MG63 (cell line): Measurements from ENCODE around the gene FUT6. TPM values are rescaled to one million over a fixed set of nuclear protein-coding genes. Genes with fewer than 3 reads are reported as not detected.
A peak's percentile ranks its signal among the peaks of the same experiment; 100 is the strongest.

Source experiments
- DNase-seq: peaks from one replicate; pipeline ENCODE4 v3.0.0-alpha.2; 2020
- H3K27me3 ChIP-seq: fragments of 250-450 bp; sonication (Bioruptor Pico); 2 replicates; pipeline ENCODE4 v1.5.1; 2020; ENCODE audit warnings: mild to moderate bottlenecking, moderate library complexity
- H3K36me3 ChIP-seq: fragments of 250-450 bp; sonication (Bioruptor Pico); 2 replicates; pipeline ENCODE4 v1.5.1; 2020; ENCODE audit warnings: mild to moderate bottlenecking, moderate library complexity
- H3K4me3 ChIP-seq: fragments of 250-450 bp; sonication (Bioruptor Pico); 2 replicates; pipeline ENCODE4 v1.5.1; 2020; ENCODE audit warnings: mild to moderate bottlenecking, moderate library complexity
- H3K9me3 ChIP-seq: fragments of 250-450 bp; sonication (Bioruptor Pico); 2 replicates; pipeline ENCODE4 v1.5.1; 2020; ENCODE audit warnings: mild to moderate bottlenecking, moderate library complexity
- total RNA-seq: library from RNA; depleted of rRNA; stranded (reverse); fragments of >200 nt; shearing (Covaris generic); gene quantifications from 2 replicates; pipeline ENCODE4 v1.2.3, GENCODE V29; 2014; ENCODE audit warnings: low replicate concordance

FUT6 gene
- total RNA-seq, 1 experiment from 2014 or later: not detected

GRCh38 chr19:5820785-5821184 is 18.7 kb downstream of the FUT6 start:
- DNase-seq: no peak
- H3K27me3 ChIP-seq: no peaks in the 10 kb centered on the region
- H3K9me3 ChIP-seq: no peaks in the 10 kb centered on the region
- no peaks in the 10 kb centered on the region for H3K36me3 ChIP-seq
- H3K4me3 ChIP-seq: no peak overlapping the region

- Histone ChIP-seq H3K4me3 (no peak overlapping the region), H3K36me3 (no peaks in the 10 kb centered on the region), H3K9me3 (no peaks in the 10 kb centered on the region), H3K27me3 (no peaks in the 10 kb centered on the region)
- DNase-seq: no peak
Measured at GRCh38 chr19:5818594-5818993, 20.9 kb downstream of the FUT6 start.

- Histone ChIP-seq H3K4me3 (no peak overlapping the region), H3K36me3 (no peaks in the 10 kb centered on the region), H3K27me3 (no peaks in the 10 kb centered on the region), H3K9me3 (no peaks in the 10 kb centered on the region)
- DNase-seq: no peak
Measured at GRCh38 chr19:5817218-5817617, 22.3 kb downstream of the FUT6 start.

- DNase-seq: no peak
- no peaks in the 10 kb centered on the region for H3K36me3 ChIP-seq
- no peak overlapping the region for H3K4me3 ChIP-seq
- H3K27me3 ChIP-seq: no peaks in the 10 kb centered on the region
- no peaks in the 10 kb centered on the region for H3K9me3 ChIP-seq
Measured at GRCh38 chr19:5814852-5815246, 24.7 kb downstream of the FUT6 start.

GRCh38 chr19:5814123-5814851 is 25.2 kb downstream of the FUT6 start:
- H3K4me3 ChIP-seq: no peak overlapping the region
- no peaks in the 10 kb centered on the region for H3K36me3 ChIP-seq
- H3K9me3 ChIP-seq: no peaks in the 10 kb centered on the region
- no peak for DNase-seq
- H3K27me3 ChIP-seq: no peaks in the 10 kb centered on the region

- no peaks in the 10 kb centered on the region; the same call in 1 of the 2 replicates for H3K27me3 ChIP-seq
- H3K9me3 ChIP-seq: no peaks in the 10 kb centered on the region
- H3K36me3 ChIP-seq: no peaks in the 10 kb centered on the region
- no peak overlapping the region for H3K4me3 ChIP-seq
- no peak for DNase-seq
Measured at GRCh38 chr19:5811117-5811516, 28.4 kb downstream of the FUT6 start.

- Histone ChIP-seq H3K4me3 (no peak overlapping the region), H3K9me3 (no peaks in the 10 kb centered on the region), H3K36me3 (no peaks in the 10 kb centered on the region), H3K27me3 (peaks cover 6% of the 10 kb centered on the region; the same call in 1 of the 2 replicates)
- DNase-seq: no peak
Measured at GRCh38 chr19:5809469-5809868, 30.0 kb downstream of the FUT6 start.

- H3K27me3 ChIP-seq: peaks cover 10% of the 10 kb centered on the region; the same call in 1 of the 2 replicates
- no peaks in the 10 kb centered on the region for H3K9me3 ChIP-seq
- no peak for DNase-seq
- H3K4me3 ChIP-seq: no peak overlapping the region
- no peaks in the 10 kb centered on the region for H3K36me3 ChIP-seq
Measured at GRCh38 chr19:5809053-5809452, 30.4 kb downstream of the FUT6 start.

GRCh38 chr19:5808120-5808816 is 31.2 kb downstream of the FUT6 start:
- no peak for DNase-seq
- Histone ChIP-seq H3K4me3 (no peak overlapping the region), H3K27me3 (peaks cover 10% of the 10 kb centered on the region; the same call in 1 of the 2 replicates), H3K36me3 (no peaks in the 10 kb centered on the region), H3K9me3 (no peaks in the 10 kb centered on the region)

- Histone ChIP-seq H3K4me3 (no peak overlapping the region), H3K27me3 (peaks cover 10% of the 10 kb centered on the region; the same call in 1 of the 2 replicates), H3K9me3 (no peaks in the 10 kb centered on the region), H3K36me3 (no peaks in the 10 kb centered on the region)
- DNase-seq: no peak
Measured at GRCh38 chr19:5806905-5807304, 32.6 kb downstream of the FUT6 start.

- H3K9me3 ChIP-seq: no peaks in the 10 kb centered on the region
- H3K36me3 ChIP-seq: no peaks in the 10 kb centered on the region
- peaks cover 10% of the 10 kb centered on the region; the same call in 1 of the 2 replicates for H3K27me3 ChIP-seq
- no peak for DNase-seq
- no peak overlapping the region for H3K4me3 ChIP-seq
Measured at GRCh38 chr19:5806133-5806489, 33.4 kb downstream of the FUT6 start.

- Histone ChIP-seq H3K36me3 (no peaks in the 10 kb centered on the region), H3K27me3 (peaks cover 10% of the 10 kb centered on the region; the same call in 1 of the 2 replicates), H3K9me3 (no peaks in the 10 kb centered on the region), H3K4me3 (no peak overlapping the region)
- DNase-seq: peak; percentile 50
Measured at GRCh38 chr19:5805462-5806132, 33.9 kb downstream of the FUT6 start.

GRCh38 chr19:5804516-5805461 is 34.7 kb downstream of the FUT6 start, which contains the start of gene NRTN:
Gene NRTN (plus strand): TSS chr19:5805067. CDS start chr19:5824166, 19,099 bp downstream.
- H3K36me3 ChIP-seq: no peaks in the 10 kb centered on the region
- no peaks in the 10 kb centered on the region for H3K9me3 ChIP-seq
- H3K27me3 ChIP-seq: peaks cover 10% of the 10 kb centered on the region; the same call in 1 of the 2 replicates
- peak within 1 kb of the TSS; percentile 24 for H3K4me3 ChIP-seq
- DNase-seq: no peak

- DNase-seq: peak; percentile 83
- Histone ChIP-seq H3K9me3 (no peaks in the 10 kb centered on the region), H3K27me3 (peaks cover 10% of the 10 kb centered on the region; the same call in 1 of the 2 replicates), H3K4me3 (peak overlapping the region; percentile 24), H3K36me3 (no peaks in the 10 kb centered on the region)
Measured at GRCh38 chr19:5803752-5804515, 35.6 kb downstream of the FUT6 start.

GRCh38 chr19:5803441-5803751 is 36.1 kb downstream of the FUT6 start:
- H3K9me3 ChIP-seq: no peaks in the 10 kb centered on the region
- H3K36me3 ChIP-seq: no peaks in the 10 kb centered on the region
- peaks cover 10% of the 10 kb centered on the region; the same call in 1 of the 2 replicates for H3K27me3 ChIP-seq
- H3K4me3 ChIP-seq: no peak overlapping the region; the same call in 1 of the 2 replicates
- no peak for DNase-seq
